ENCODE data around the gene ACTN1. TPM values are rescaled to one million over a fixed set of nuclear protein-coding genes. Genes with fewer than 3 reads are reported as not detected.

ACTN1 gene
- total and polyA plus RNA-seq, 2 of the 8 experiments (the other 6 are each of a cell fraction or from before 2014, with no cell fraction given) = 236 to 262 TPM

DNA sequence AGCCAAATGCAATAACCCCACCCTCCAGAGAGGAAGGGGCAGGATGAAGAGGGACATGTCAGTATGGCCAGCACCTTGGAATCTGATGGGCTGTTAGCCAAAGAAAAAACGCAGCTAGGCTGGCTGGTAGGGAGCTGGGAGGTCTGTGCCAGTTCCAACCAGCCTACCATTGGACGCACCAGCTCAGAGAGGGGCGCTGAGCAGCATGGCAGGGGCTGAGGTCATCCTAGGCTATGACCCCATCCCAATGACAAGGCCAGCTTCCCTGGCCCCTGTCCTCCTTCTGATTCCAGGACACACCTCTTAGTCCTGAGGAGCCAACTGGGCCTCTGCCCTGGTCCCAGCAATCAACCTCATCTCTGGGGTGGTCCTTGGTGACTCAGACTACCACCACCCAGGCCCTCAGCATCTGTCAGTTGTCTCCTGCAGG lies 12.2 kb downstream of the ACTN1 start:
- ChIA-PET CTCF (ENCODE audit: partially characterized antibody) (interaction anchor here (0.7 to 3.6 kb wide), 7 partner anchors 19 to 85 kb away, joined by 3 to 14 read pairs (median 6); no protein-coding TSS in a partner anchor), POLR2A (ENCODE audit: partially characterized antibody) (interaction anchor here (0.7 to 3.9 kb wide), 4 partner anchors 10 to 61 kb away, joined by 3 to 29 read pairs (median 6); partner anchors contain the start of gene ACTN1)
- Histone ChIP-seq H3K4me3 (ENCODE audit: extremely low read depth in 1 of 4, insufficient read depth in 2 of 4, low read depth in 3 of 4, low read length in 4 of 4) (no peak overlapping the region), H4K91ac (replicated peaks; ENCODE audit: insufficient read length, low read length) (no peak overlapping the region), H3K4me1 (replicated peaks in 1 of 4; ENCODE audit: control insufficient read depth in 3 of 4, insufficient read depth in 4 of 4, low read length in 3 of 4) (peaks cover 11 to 35% (median 20%) of the 10 kb centered on the region in 4 experiments), H2BK5ac (ENCODE audit: low read depth, low read length) (no peak overlapping the region; the same call in 1 of the 2 replicates), H3K14ac (ENCODE audit: insufficient read length) (no peak overlapping the region), H3K4me2 (ENCODE audit: insufficient read depth in 1 of 2, low read depth in 2 of 2, low read length in 2 of 2) (no peak overlapping the region), H2BK120ac (replicated peaks; ENCODE audit: low read depth, low read length) (no peak overlapping the region), H3K56ac (replicated peaks; ENCODE audit: insufficient read length, low read depth, low read length) (no peak overlapping the region), H3K23me2 (ENCODE audit: low read depth, low read length) (no peaks in the 10 kb centered on the region), H3K79me1 (ENCODE audit: low read depth, low read length) (peaks cover 51% of the 10 kb centered on the region), H3K23ac (ENCODE audit: insufficient read length) (no peak overlapping the region), H2BK15ac (ENCODE audit: low read length) (no peak overlapping the region), H2AFZ (ENCODE audit: low read length) (no peak overlapping the region), H3K79me2 (ENCODE audit: control insufficient read depth in 1 of 2, insufficient read depth in 2 of 2, low read length in 2 of 2) (peaks cover 26 to 100% of the 10 kb centered on the region in 2 experiments), H3K9me3 (ENCODE audit: insufficient read depth in 2 of 2, low read depth in 1 of 2, low read length in 1 of 2) (no peaks in the 10 kb centered on the region), H4K20me1 (replicated peaks in 1 of 2; ENCODE audit: control insufficient read depth in 1 of 2, insufficient read depth in 2 of 2, low read length in 2 of 2) (peaks cover 48 to 67% of the 10 kb centered on the region in 2 experiments), H2AK5ac (ENCODE audit: low read depth, low read length) (no peak overlapping the region; the same call in 1 of the 2 replicates), H3K27me3 (replicated peaks in 1 of 4; ENCODE audit: control insufficient read depth in 3 of 4, extremely low read depth in 1 of 4, insufficient read depth in 3 of 4, low read length in 3 of 4) (no peaks in the 10 kb centered on the region), H2BK12ac (ENCODE audit: low read depth, low read length) (no peak overlapping the region), H2BK20ac (ENCODE audit: low read length) (no peak overlapping the region), H3K9ac (replicated peaks in 1 of 4; ENCODE audit: extremely low read depth in 1 of 4, low read depth in 3 of 4, low read length in 3 of 4) (no peak overlapping the region), H3K36me3 (ENCODE audit: control insufficient read depth in 2 of 4, insufficient read depth in 4 of 4, low read length in 3 of 4) (peaks cover 0 to 8% (median 0%) of the 10 kb centered on the region in 4 experiments; a peak in 2 of 8 replicates), H4K5ac (ENCODE audit: insufficient read length, low read depth, low read length) (no peak overlapping the region), H3K27ac (ENCODE audit: low read depth, low read length) (no peak overlapping the region), H3K4ac (replicated peaks; ENCODE audit: insufficient read length, low read depth, low read length) (no peak overlapping the region), H4K8ac (ENCODE audit: extremely low read depth, insufficient read depth, low read length) (no peak overlapping the region), H3K18ac (ENCODE audit: extremely low read depth, low read length) (peak overlapping the region; percentile 28; the same call in 1 of the 2 replicates)
- FAIRE-seq = no peak
- DNase-seq (ENCODE audit: low read depth in 1 of 2, low spot score in 2 of 2) = no peak
- TF ChIP-seq NRF1 (IDR thresholded peaks at IDR 0.05; ENCODE audit: low read depth, low read length) (no peak), TAF1 (IDR thresholded peaks at IDR 0.05; ENCODE audit: low read depth, low read length) (no peak), HDAC2 (IDR thresholded peaks at IDR 0.05; ENCODE audit: borderline replicate concordance in 1 of 2, low read depth in 2 of 2, low read length in 2 of 2) (no peak), SP4 (IDR thresholded peaks at IDR 0.05; ENCODE audit: low read length) (no peak), TAF7 (optimal IDR thresholded peaks at IDR 0.05; ENCODE audit: borderline replicate concordance, low read depth, low read length) (no peak), HDAC6 (IDR thresholded peaks at IDR 0.05; ENCODE audit: low read depth, low read length) (no peak), SUZ12 (IDR thresholded peaks at IDR 0.05; ENCODE audit: low read length) (no peak), JUND (IDR thresholded peaks at IDR 0.05; ENCODE audit: low read length) (no peak), JUN (IDR thresholded peaks at IDR 0.05; ENCODE audit: low read depth, low read length) (no peak), FOSL1 (IDR thresholded peaks at IDR 0.05; ENCODE audit: insufficient read depth, low read depth, low read length) (no peak), SRF (IDR thresholded peaks at IDR 0.05; ENCODE audit: low read depth, low read length) (no peak), ZNF274 (IDR thresholded peaks at IDR 0.05; ENCODE audit: borderline replicate concordance, extremely low read depth, low read length) (no peak), POLR2A (IDR thresholded peaks at IDR 0.05; ENCODE audit: control extremely low read depth in 1 of 2, low read depth in 2 of 2, low read length in 2 of 2) (no peak), SP2 (IDR thresholded peaks at IDR 0.05; ENCODE audit: low read length) (no peak)
- TF ChIP-seq, protein P1, sequence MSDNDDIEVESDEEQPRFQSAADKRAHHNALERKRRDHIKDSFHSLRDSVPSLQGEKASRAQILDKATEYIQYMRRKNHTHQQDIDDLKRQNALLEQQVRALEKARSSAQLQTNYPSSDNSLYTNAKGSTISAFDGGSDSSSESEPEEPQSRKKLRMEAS (IDR thresholded peaks at IDR 0.05) = no peak
- 90% methylated on average over 3 of the region's 3 CpGs; no CpG with 5 or more reads in 1 of the 2 experiments for WGBS, 2 experiments (ENCODE audit: extremely low coverage in 1 of 2, insufficient coverage in 1 of 2, insufficient read length in 1 of 2, insufficient replicate concordance in 2 of 2, low coverage in 1 of 2, low lambda C conversion rate in 2 of 2, missing lambda C conversion rate in 1 of 2)

Measured in H1 (cell line).